ENCODE results near the gene KIAA0232. TPM values are rescaled to one million over a fixed set of nuclear protein-coding genes. Genes with fewer than 3 reads are reported as not detected.
A peak's percentile ranks its signal among the peaks of the same experiment; 100 is the strongest.
"Not testable (repeated sequence)": the region's sequence is repeated elsewhere in the genome, so short reads cannot be mapped to it uniquely, and the experiment has no call there.

The KIAA0232 gene
- total RNA-seq, 1 experiment from 2014 or later: 15.6 TPM

GRCh38 chr4:6910960-6911874, 128.7 kb downstream of the KIAA0232 start:
- POLR2A ChIA-PET: interaction anchor here (0.6 to 5.8 kb wide), 9 partner anchors 12 to 195 kb away, joined by 3 to 46 read pairs (median 4); partner anchors contain the start of gene GRPEL1
- TF ChIP-seq CTCF (IDR thresholded peaks at IDR 0.05; ENCODE audit: unreplicated experiment): no peak
- no peaks in the 10 kb centered on the region for H3K36me3 Mint-ChIP-seq (ENCODE audit: insufficient read depth, unreplicated experiment)
- no peak for DNase-seq (ENCODE audit: unreplicated experiment)
- H3K27me3 Mint-ChIP-seq (ENCODE audit: insufficient read depth, unreplicated experiment): no peaks in the 10 kb centered on the region
- no peak overlapping the region for H3K27ac Mint-ChIP-seq (ENCODE audit: low read depth, unreplicated experiment)
- peaks cover 32% of the 10 kb centered on the region for H3K4me1 Mint-ChIP-seq (ENCODE audit: insufficient read depth, unreplicated experiment)
- BruUV-seq (replicated peaks): TSS peak; percentile 30
- no peaks in the 10 kb centered on the region for H3K9me3 Mint-ChIP-seq (ENCODE audit: unreplicated experiment)
- H3K4me3 Mint-ChIP-seq (ENCODE audit: unreplicated experiment): peak overlapping the region; percentile 91
- intact Hi-C loops (cut with micrococcal nuclease): no loop called here
- CTCF ChIA-PET: interaction anchor here (0.6 to 1.4 kb wide), 5 partner anchors 11 to 159 kb away, joined by 4 to 7 read pairs (median 6); no protein-coding TSS in a partner anchor

- H3K27me3 Mint-ChIP-seq (ENCODE audit: insufficient read depth, unreplicated experiment); intact Hi-C loops (cut with micrococcal nuclease); H3K9me3 Mint-ChIP-seq (ENCODE audit: unreplicated experiment); DNase-seq (ENCODE audit: unreplicated experiment); BruUV-seq (replicated peaks); H3K27ac Mint-ChIP-seq (ENCODE audit: low read depth, unreplicated experiment); H3K4me3 Mint-ChIP-seq (ENCODE audit: unreplicated experiment); H3K36me3 Mint-ChIP-seq (ENCODE audit: insufficient read depth, unreplicated experiment): not testable (repeated sequence)
- peaks cover 39% of the 10 kb centered on the region for H3K4me1 Mint-ChIP-seq (ENCODE audit: insufficient read depth, unreplicated experiment)
- ChIA-PET POLR2A (interaction anchor here (0.6 to 5.8 kb wide), 5 partner anchors 12 to 156 kb away, joined by 3 to 46 read pairs (median 4); partner anchors contain the start of gene GRPEL1), CTCF (interaction anchor here (0.6 to 1.4 kb wide), 6 partner anchors 11 to 192 kb away, joined by 3 to 7 read pairs (median 4); no protein-coding TSS in a partner anchor)
Measured at GRCh38 chr4:6911917-6912316, 129.4 kb downstream of the KIAA0232 start.

- no TSS peak for BruUV-seq (replicated peaks)
- POLR2A ChIA-PET: interaction anchor here (0.6 to 1.6 kb wide), 3 partner anchors 26 to 149 kb away, joined by 3 read pairs; no protein-coding TSS in a partner anchor
- Mint-ChIP-seq H3K4me3 (ENCODE audit: unreplicated experiment) (no peak overlapping the region), H3K4me1 (ENCODE audit: insufficient read depth, unreplicated experiment) (peaks cover 43% of the 10 kb centered on the region), H3K27me3 (ENCODE audit: insufficient read depth, unreplicated experiment) (no peaks in the 10 kb centered on the region), H3K9me3 (ENCODE audit: unreplicated experiment) (no peaks in the 10 kb centered on the region), H3K36me3 (ENCODE audit: insufficient read depth, unreplicated experiment) (no peaks in the 10 kb centered on the region), H3K27ac (ENCODE audit: low read depth, unreplicated experiment) (no peak overlapping the region)
- DNase-seq (ENCODE audit: unreplicated experiment): no peak
- TF ChIP-seq CTCF (IDR thresholded peaks at IDR 0.05; ENCODE audit: unreplicated experiment): no peak
- intact Hi-C loops (cut with micrococcal nuclease): no loop called here
- CTCF ChIA-PET: interaction anchor here (0.6 to 1.4 kb wide), 5 partner anchors 10 to 193 kb away, joined by 3 to 7 read pairs (median 4); no protein-coding TSS in a partner anchor
Measured at GRCh38 chr4:6912441-6912840, 129.9 kb downstream of the KIAA0232 start.

- no peak overlapping the region for H3K4me3 Mint-ChIP-seq (ENCODE audit: unreplicated experiment)
- no peaks in the 10 kb centered on the region for H3K27me3 Mint-ChIP-seq (ENCODE audit: insufficient read depth, unreplicated experiment)
- H3K27ac Mint-ChIP-seq (ENCODE audit: low read depth, unreplicated experiment): no peak overlapping the region
- no peaks in the 10 kb centered on the region for H3K9me3 Mint-ChIP-seq (ENCODE audit: unreplicated experiment)
- BruUV-seq (replicated peaks): no TSS peak
- ChIA-PET POLR2A (interaction anchor here (0.6 to 1.6 kb wide), 4 partner anchors 17 to 30 kb away, joined by 3 to 4 read pairs (median 3); no protein-coding TSS in a partner anchor), CTCF (interaction anchor here (0.7 to 1.6 kb wide), 3 partner anchors 45 to 158 kb away, joined by 3 to 9 read pairs (median 5); no protein-coding TSS in a partner anchor)
- DNase-seq (ENCODE audit: unreplicated experiment): no peak
- H3K4me1 Mint-ChIP-seq (ENCODE audit: insufficient read depth, unreplicated experiment): peaks cover 39% of the 10 kb centered on the region
- intact Hi-C loops (cut with micrococcal nuclease): no loop called here
- no peak for TF ChIP-seq CTCF (IDR thresholded peaks at IDR 0.05; ENCODE audit: unreplicated experiment)
- H3K36me3 Mint-ChIP-seq (ENCODE audit: insufficient read depth, unreplicated experiment): no peaks in the 10 kb centered on the region
Measured at GRCh38 chr4:6913350-6913905, 130.9 kb downstream of the KIAA0232 start.
